Measurements from ENCODE around the gene DUSP3. TPM values are rescaled to one million over a fixed set of nuclear protein-coding genes. Genes with fewer than 3 reads are reported as not detected.
A peak's percentile ranks its signal among the peaks of the same experiment; 100 is the strongest.

DUSP3 gene
- 36.3 TPM for polyA plus RNA-seq (2012; ENCODE audit: insufficient read length, low read depth)

GRCh38 chr17:43778337-43779144 is at the start of gene DUSP3:
DUSP3 (minus strand) TSS chr17:43778977; CDS start chr17:43778924, 53 bp downstream.
- TF ChIP-seq SIN3A (IDR thresholded peaks at IDR 0.05; ENCODE audit: borderline replicate concordance, insufficient read depth, low read length) (peak; percentile 84; the same call in 1 of the 2 replicates), FOXP2 (optimal IDR thresholded peaks at IDR 0.05; ENCODE audit: borderline replicate concordance, extremely low read depth, extremely low read length, insufficient read depth) (peak; percentile 57), TAF1 (IDR thresholded peaks at IDR 0.05; ENCODE audit: borderline replicate concordance, insufficient read depth, low read length) (peak; percentile 27; the same call in 1 of the 2 replicates), POLR2AphosphoS5 (IDR thresholded peaks at IDR 0.05; ENCODE audit: low read depth, low read length) (no peak; the same call in 1 of the 2 replicates), REST (IDR thresholded peaks at IDR 0.05; ENCODE audit: insufficient read depth in 1 of 2, low read depth in 2 of 2, low read length in 2 of 2) (no peak)

DNA sequence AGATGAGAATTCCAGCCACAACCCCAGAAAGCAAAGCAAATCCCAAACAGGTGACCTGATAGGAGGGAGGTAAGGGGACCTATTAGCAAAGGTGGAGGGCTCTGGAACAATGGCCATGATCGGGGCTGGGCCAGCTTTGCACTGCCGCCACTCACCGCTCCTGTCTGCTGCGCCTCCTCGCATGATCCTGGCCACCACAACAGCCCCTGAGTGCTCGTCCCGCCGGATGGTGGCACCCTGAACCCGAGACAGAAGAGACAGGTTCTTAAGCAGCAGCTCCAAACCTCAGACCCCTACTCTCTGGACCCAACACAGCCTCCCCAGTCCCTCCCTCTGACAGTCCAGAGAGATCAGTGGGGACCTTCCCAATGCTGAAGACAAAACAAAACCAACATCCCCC is 48.8 kb upstream of the DUSP3 start:
- no peak for TF ChIP-seq SIN3A (IDR thresholded peaks at IDR 0.05; ENCODE audit: borderline replicate concordance, insufficient read depth, low read length)
- TF ChIP-seq REST (IDR thresholded peaks at IDR 0.05; ENCODE audit: insufficient read depth in 1 of 2, low read depth in 2 of 2, low read length in 2 of 2) = no peak
- no peak for TF ChIP-seq TAF1 (IDR thresholded peaks at IDR 0.05; ENCODE audit: borderline replicate concordance, insufficient read depth, low read length)
- TF ChIP-seq FOXP2 (optimal IDR thresholded peaks at IDR 0.05; ENCODE audit: borderline replicate concordance, extremely low read depth, extremely low read length, insufficient read depth) = no peak
- no peak for TF ChIP-seq POLR2AphosphoS5 (IDR thresholded peaks at IDR 0.05; ENCODE audit: low read depth, low read length)

DNA sequence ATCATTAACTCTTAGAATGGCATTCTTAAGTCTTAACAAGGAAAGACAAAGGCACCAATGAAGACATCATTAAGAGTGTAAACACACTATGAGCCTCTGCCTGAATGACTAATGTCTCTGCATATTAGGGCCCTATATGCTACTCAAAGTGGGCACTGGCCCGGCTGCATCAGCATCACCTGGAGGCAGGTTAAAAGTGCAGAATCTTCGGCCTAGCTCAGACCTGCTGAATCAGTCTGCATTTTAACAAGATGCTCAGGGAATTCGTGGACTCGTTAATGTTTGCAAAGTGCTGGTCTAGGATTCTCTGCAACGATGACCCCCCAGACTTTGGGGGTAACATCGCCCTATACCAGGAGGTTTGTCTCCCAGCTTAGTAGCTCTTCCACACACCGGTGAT is 47.4 kb upstream of the DUSP3 start:
- TF ChIP-seq POLR2AphosphoS5 (IDR thresholded peaks at IDR 0.05; ENCODE audit: low read depth, low read length) = no peak
- no peak for TF ChIP-seq REST (IDR thresholded peaks at IDR 0.05; ENCODE audit: insufficient read depth in 1 of 2, low read depth in 2 of 2, low read length in 2 of 2)
- TF ChIP-seq TAF1 (IDR thresholded peaks at IDR 0.05; ENCODE audit: borderline replicate concordance, insufficient read depth, low read length) = no peak
- no peak for TF ChIP-seq FOXP2 (optimal IDR thresholded peaks at IDR 0.05; ENCODE audit: borderline replicate concordance, extremely low read depth, extremely low read length, insufficient read depth)
- no peak for TF ChIP-seq SIN3A (IDR thresholded peaks at IDR 0.05; ENCODE audit: borderline replicate concordance, insufficient read depth, low read length)

DNA sequence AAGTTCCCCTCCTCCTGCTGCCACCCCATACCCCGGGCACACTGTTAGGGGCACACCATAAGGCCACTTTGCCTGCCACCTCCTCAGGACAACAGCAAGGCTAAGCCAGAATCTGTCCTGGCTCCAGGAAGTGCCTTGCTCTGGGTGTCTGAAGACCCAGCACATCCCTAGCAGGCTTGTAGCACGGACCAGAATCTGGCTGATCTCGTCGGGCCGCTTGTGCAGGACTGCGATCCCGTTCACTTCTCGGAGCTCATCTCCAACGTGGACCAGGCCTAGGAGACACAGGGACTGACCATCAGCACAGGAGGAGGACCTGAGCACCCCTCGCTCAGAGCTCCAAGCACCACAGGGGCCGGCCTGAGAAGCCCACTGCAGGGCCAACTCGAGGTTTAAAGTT is 46.8 kb upstream of the DUSP3 start:
- TF ChIP-seq FOXP2 (optimal IDR thresholded peaks at IDR 0.05; ENCODE audit: borderline replicate concordance, extremely low read depth, extremely low read length, insufficient read depth) = no peak
- TF ChIP-seq TAF1 (IDR thresholded peaks at IDR 0.05; ENCODE audit: borderline replicate concordance, insufficient read depth, low read length) = no peak
- TF ChIP-seq SIN3A (IDR thresholded peaks at IDR 0.05; ENCODE audit: borderline replicate concordance, insufficient read depth, low read length) = no peak
- TF ChIP-seq POLR2AphosphoS5 (IDR thresholded peaks at IDR 0.05; ENCODE audit: low read depth, low read length) = no peak
- no peak for TF ChIP-seq REST (IDR thresholded peaks at IDR 0.05; ENCODE audit: insufficient read depth in 1 of 2, low read depth in 2 of 2, low read length in 2 of 2)

All from PFSK-1 (cell line).